ENCODE results near the gene FRYL.
"Not testable (repeated sequence)": the region's sequence is repeated elsewhere in the genome, so short reads cannot be mapped to it uniquely, and the experiment has no call there.

Gene FRYL

DNA sequence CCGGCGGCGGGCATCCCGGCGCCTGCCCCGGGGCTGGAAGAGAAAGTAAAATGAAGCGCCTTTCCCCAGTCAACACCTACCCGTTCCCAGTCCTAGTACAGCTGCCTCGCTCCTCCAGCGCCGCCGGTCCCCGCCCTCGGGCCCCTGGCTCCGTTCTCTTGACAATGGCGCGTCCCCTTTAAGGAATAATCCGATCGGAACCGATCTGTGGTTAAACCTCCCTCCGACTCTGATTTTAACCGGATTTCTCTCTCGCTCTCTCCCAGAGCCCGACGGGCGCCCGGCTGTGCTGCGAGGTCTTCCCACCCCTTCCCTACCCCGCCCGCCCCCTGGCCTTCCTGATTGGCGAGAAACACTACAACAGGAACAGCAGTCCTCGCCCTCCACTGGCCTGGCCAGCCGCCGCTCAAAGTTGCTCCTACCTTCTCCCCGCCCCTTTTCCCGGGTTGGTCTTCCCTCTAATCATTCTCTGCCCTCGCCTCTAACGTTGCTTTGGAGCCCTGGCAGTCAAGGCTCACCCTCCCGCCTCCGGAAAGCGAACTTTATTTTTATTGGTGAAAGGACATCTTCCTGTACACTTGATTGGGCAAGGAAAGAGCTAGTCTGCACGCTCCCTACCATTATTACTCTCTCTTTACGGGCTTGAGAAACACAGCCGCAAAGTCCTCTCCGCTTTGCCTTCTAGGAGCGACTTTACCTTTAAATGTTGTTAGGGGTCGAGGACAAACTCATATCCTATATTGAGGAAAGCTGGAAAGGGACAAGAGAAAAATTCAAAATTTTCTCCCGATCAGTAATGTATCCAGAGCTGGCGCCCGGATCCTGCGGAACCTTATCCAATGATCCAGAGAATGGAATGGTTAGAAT lies at the start of gene FRYL:
Gene FRYL (minus strand): TSS at position 282 of the 867 bp plus-strand sequence. CDS start 145,869 bp downstream, outside the sequence.
- DNase-seq: peak; percentile 83 to 92 (median 90)

DNA sequence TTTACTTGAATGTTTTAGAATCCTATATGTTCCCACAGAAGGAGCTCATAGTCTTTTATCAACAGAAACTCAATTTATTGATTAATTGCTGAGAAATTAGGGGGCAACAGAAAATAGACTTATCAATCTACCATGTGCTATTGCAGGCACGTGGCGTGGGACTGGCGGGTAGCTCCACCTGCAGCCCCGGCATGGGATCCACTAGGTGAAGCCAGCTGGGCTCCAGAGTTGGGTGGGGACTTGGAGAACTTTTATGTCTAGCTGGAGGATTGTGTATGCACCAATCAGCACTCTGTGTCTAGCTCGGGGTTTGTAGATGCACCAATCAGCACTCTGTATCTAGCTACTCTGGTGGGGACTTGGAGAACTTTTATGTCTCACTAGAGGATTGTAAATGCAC lies 47.5 kb upstream of the FRYL start:
- no peak for DNase-seq

DNA sequence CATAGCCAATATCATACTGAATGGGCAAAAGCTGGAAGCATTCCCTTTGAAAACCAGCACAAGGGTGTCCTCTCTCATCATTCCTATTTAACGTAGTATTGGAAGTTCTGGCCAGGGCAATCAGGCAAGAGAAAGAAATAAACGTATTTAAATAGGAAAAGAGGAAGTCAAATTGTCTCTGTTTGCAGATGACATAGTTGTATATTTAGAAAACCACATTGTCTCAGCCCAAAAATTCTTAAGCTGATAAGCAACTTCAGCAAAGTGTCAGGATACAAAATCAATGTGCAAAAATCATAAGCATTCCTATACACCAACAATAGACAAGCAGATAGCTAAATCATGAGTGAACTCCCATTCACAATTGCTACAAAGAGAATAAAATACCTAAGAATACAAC lies 41.4 kb upstream of the FRYL start:
- not testable (repeated sequence) for DNase-seq

DNA sequence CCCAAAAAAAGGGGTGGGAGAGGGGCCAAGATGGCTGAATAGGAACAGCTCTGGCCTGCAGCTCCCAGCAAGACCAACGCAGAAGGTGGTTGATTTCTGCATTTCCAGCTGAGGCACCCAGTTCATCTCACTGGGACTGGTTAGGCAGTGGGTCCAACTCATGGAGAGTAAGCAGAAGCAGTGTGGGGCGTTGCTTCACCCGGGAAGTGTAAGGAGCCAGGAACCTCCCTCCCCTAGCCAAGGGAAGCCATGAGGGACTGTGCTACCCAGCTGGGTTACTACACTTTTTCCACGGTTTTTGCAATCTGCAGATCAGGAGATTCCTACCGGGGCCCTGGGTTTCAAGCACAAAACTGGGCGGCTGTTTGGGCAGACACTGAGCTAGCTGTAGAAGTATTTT lies 36.9 kb upstream of the FRYL start:
- DNase-seq: no peak

DNA sequence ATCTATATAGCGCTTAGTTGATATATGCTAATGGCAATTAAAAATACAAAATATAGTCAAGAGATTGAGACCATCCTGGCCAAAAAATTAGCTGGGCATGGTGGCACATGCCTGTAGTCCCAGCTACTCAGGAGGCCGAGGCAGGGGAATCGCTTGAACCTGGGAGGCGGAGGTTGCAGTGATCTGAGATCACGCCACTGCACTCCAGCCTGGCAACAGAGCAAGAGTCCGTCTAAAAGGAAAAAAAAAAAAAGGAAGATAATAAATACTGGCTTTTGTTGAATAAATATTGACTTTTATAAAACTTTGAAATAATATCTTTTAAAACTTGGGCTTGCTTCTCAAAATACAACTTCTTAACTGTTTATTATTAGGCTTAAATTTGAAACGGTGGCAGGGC lies 36.2 kb upstream of the FRYL start:
- not testable (repeated sequence) for DNase-seq

DNA sequence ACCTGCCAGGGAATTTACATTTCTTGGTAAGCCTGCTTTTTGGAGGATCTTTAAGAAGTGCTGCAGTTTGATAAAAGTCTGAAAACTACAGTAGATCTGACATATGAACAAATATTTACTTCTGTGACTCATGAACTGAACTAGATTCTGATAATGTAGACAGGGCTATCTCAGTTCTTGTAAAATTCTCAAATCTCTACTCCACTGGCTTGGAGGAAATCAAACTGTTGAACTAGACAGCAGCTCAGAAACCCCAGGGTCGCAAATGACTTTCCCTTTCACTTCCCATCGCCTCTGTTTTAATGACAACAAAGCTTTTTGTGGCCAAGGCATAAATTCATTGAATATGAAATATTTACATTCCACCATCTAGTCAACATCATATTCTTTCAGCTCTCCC lies 35.4 kb upstream of the FRYL start:
- no peak for DNase-seq

DNA sequence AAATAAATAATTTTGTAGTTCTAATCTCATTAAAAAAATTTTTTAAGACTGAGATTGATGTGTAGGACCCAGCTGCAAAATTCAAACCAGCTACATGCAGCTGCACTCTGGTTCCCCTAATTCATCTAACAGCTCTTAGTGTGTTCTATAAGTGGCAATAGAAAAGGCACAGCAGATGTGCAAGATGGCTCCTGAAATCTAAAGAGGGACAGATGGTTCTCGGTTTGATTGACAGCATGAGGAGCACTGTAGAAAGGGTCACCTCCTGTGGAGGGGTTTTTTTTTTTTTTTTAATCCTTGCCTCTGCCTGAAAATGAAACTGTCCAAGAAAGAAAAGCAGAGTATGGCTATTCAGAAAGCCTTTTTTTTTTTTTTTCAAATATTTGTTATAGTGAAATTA lies 33.9 kb upstream of the FRYL start:
- no peak for DNase-seq

DNA sequence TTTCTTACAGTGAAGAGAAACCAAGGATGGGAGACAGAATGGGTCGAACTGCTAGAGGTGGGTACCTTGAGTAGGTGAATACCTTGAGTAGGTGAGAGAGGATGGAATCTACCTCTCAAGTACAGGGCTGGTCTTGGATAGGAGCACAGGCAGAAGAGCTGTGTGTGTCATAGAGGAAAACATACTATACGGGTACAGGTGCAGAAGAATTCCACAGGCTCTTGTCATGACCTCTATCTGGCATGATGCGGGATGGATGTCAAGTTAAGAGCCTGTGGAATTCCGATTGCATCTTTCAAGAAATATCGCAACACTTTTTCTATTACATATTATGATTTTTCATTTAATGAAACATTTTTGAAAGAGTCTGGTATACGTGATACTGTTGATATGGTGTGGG lies 32.8 kb upstream of the FRYL start:
- DNase-seq: no peak

DNA sequence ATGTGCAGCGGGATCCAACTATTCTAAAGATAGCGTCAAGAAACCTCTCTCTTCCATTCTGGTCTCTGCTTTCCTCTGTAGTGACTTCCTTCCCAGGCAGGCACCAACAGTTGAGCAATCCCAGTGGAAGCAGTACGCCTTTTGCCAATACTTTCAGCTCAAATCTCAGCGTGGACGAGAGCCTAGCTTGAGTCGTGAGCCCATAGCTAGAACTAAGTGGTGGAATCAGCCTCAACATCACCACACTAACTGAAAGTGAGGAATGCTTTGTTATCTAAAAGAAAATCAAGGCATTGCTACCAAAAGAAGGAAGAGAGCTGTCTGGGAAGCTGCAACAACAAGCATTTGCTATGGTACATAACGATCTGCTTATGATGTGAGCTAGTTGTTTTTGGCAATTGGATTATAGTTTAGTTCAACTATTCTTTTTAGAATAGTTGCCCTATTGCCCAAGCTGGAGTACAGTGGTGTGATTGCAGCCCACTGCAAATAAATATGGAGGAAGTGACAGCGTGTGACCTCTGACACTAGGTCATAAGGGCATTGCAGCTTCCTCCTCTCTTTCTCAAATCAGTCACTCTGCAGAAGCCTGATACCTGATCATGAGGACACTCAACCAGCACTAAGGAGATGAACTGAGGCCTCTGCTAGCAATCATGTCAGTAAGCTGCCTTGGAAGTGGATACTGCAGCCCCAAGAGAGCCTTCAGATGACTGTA lies 24.7 kb upstream of the FRYL start:
- DNase-seq: no peak

DNA sequence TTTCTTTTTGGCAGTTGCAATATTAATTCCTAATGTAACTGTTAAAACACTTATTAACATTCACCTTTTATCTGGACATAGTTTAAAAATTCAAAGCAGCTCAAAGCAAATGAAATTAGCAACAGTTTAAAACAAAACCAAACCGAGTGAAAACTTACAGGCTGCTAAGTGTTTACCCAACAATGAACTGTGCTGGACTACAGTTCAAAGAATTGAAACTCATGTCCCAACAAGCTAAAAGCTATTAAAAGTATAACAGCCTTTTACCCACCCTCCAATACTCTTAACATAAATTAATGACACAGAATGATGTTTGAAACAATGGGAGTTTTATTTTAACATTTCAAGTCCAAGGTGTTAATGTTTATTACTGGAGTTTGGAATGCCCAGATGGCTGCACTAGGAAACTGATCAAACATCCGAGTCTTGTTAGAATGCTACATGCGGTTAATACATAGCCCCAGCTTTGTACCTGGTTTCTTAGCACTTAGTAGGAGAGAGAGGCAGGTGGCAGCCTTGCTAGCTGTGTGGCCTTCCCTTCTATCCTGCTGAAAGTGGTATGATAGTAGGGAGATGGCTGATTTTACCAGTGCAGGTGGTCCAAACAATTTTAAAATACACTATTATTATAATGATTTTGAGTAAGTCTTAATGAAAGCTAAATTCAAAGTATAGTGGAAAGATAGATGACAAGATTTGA lies 21.1 kb upstream of the FRYL start:
- DNase-seq: no peak

DNA sequence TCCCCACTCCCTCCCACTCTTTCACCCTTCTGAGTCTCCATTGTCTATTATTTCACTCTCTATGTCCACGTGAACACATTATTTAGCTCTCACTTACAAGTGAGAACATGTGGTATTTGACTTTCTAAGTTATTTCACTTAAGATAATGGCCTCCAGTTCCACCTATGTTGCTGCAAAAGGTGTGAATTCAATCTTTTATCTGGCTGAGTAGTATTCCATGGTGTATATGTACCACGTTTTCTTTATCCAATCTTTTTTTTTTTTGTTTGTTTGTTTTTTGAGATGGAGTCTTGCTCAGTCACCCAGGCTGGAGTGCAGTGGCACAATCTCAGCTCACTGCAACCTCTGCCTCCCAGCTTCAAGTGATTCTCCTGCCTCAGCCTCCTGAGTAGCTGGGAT lies 20.1 kb upstream of the FRYL start:
- DNase-seq: not testable (repeated sequence)

DNA sequence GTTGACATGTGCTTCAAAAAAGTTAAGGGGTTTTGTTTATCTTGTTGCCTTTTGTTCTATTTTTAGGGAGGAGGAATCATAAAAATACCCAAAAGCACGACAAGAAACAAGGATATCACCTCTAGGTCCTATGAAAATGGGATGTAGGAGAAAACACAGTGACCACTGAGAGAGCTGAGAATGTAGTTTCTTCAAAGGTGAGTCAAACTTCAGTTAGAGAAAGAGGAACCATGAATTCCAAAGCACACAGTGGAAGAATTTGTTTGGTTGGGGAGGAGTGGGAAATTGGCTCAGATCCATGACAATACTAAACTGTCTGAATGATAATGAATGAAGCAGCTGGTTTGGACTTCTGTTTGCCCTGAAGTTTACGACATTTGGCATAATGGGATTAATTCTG lies 19.1 kb upstream of the FRYL start:
- DNase-seq: no peak

DNA sequence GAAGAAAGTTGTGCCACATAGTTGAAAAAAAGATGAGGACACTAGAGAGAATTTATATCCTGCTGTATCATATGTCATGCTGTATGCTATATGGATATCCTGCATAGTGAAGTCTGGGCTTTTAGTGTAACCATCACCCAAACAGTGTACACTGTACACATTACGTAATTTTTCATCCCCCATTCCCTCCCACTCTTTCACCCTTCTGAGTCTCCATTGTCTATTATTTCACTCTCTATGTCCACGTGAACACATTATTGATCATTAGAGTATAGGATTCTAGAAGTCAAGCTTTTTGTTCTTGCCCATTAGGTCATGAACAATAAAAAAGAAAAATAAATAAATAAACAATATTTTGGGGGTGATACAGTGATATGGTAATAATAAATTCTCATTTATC lies 18.0 kb upstream of the FRYL start:
- DNase-seq: no peak

DNA sequence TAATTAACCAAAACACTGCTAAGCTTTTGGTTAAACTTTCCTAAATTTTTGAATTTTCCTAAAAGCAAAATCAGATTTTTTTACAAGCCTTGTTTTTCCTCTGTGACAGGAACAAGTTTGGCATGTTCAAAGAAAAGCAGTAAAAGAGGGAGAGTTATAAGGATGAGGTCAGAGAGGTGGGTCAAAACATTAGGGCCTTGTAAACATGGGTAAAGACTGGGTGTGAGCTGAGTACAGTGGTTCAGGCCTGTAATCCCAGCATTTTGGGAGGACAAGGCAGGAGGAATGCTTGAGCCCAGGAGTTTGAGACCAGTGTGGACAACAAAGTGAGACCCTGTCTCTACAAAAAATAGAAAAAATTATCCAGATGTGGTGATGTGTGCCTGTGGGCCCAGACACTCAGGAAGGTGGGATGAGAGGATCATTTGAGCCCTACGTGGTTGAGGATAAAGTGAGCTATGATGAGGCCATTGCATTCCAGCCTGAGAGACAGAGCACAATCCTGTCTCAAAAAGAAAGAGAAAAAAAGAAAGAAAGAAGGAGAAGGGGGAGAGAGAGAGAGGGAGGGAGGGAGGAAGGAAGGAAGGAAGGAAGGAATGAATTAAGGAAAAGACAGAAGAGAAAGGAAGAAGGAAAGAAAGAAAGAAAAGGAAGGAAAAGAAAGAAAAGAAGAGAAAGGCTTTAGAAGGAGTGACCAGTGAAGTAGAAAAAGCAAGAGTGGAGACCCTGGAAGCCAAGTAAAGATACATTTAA lies 17.0 kb upstream of the FRYL start:
- no peak for DNase-seq

DNA sequence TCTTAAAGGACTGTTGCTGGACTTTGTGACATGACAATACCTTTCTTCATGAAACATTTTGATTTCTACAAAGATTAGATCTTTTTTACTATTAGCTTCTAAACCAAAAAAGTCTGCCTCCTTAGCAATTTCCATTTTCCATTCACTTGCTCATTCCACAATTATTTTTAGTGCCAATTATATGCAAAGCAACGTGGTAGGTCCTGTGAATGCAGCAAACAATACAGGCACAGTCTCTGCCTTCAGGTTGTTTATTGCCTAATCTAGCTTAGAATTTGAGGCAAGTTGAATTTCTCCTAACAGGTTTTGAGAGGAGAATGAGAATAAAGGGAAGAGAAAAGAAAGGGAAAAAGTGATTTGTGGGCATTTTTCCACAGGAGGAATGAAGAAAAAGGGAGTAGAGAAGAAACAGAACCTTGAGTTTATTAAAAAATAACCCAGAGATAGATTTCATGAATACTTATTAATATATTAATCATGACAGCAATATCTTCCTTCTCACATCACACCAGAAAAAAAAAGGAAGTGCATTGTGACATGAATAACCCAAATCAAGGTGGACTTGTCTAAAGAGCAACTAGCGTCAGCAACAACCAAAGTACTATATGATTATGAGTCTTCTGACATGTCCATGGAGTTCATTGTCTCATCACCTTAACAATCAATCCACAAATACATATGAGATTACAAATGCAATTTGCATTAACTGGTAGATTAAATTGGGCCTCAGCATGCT lies 16.3 kb upstream of the FRYL start:
- DNase-seq: no peak

DNA sequence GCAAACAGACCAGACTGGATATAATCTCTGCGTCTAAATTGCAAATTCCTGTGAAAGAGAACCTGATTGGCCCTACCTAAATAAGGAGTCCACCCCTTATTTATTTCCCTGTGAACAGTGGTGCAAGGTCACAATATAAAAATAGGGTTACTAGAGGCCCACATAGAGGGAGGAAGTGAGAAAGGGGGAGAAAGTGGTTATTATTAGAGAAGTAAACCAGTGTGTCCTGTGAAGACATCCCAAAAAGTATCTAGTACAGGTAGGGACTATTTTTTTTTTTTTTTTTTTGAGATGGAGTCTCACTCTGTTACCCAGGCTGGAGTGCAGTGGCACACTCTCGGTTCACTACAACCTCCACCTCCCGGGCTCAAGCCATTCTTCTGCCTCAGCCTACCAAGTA lies 15.0 kb upstream of the FRYL start:
- DNase-seq: no peak

DNA sequence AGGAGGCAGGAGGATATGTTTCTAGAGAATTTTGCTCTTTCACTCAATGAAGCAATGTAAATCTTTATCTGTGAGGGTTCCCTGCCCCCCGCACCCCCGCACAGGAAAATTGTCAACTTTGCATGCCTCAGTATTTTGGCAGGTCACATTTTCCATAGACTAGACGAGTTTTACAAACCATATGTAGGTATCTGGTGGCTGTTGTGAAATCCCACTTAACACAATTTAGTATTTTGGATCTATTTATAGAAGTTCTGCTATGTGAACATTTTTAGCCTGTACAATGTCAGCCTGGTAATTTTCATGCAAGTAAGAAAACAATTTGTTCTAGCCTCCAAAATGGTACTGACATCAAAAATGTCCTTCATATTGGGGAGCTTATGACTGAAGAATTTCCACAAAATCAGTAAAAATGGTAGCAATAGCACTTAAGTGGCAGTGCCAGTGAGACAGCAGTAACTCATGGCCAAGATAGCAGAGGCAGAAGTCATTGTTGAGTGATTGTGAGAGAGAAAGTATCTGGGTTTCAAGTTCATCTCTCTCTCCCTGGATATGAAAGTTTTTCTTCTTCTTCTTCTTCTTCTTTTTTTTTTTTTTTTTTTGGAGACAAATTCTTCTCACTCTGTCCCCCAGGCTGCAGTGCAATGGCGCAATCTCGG lies 12.4 kb upstream of the FRYL start:
- DNase-seq: no peak

DNA sequence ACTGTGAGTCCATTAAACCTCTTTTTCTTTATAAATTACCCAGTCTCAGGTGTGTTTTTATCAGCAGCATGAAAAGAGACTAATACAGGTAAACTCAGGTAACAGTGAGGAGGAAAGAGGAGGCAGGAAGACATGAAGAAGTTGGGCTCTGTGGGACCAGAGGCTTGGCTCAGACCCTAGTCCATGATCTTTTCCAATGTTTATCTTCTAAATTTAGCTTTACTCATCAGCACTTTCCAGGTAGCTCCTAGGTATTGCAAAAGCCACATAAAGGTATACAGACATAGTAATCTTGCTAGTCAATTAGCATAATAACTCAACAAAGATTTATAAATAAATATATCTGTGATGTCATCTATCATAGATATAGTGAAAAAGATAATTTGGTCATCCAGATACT lies 11.2 kb upstream of the FRYL start:
- DNase-seq: no peak

DNA sequence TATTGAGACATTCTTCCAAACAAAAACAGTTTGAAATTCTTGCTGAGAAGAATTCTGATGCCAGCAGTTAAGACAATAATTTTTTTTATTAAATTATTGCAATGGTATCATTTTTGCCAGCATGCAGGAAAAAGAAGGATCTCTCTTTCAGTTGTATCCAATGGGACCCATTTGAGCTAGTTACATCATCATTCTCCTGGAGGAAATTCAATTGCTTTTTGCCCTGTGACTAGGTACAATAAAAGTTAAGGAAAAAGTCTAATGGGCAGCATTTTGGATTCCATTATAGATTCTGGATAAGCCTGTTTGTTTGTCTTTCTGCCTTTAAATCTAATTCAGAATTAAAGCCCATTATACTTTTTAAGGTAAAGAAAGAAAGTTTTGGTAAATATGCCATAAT lies 10.5 kb upstream of the FRYL start:
- DNase-seq: no peak

DNA sequence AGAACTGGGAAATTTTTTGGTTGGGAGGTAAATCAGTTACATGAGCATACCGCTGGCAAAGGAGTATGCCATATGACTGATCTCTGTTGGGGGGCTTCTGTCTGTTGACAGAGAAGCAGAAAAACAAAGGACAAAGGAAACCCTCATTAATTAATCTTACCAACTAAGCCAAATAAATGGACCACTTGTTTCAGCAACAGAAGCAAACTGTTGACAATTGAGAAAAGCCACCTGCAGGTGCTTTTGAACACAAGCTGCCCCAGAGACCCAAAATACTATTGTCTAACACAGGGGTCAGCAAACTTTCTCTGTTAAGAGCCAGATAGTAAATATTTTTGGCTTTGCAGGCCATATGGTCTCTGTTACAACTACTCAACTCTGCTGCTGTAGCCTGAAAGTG lies 7.0 kb upstream of the FRYL start:
- DNase-seq: no peak

DNA sequence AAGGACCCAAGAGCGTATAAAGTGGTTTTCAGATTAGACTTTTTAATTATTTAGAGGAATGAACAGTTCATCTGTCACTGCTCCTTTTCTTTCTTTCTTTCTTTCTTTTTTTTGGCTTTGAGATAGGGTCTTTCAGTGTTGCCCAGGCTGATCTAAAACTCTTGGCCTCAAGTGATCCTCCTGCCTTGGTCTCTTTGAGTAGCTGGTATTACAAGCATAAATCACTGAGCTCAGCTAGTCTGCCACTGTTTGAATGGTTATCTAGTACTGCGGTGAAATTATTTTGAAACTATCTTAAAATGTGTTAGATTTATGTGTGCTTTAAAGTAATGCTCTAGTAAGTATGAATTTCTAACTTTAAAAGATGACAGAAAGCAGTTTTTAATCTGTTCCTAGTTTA lies 6.5 kb upstream of the FRYL start:
- no peak for DNase-seq

DNA sequence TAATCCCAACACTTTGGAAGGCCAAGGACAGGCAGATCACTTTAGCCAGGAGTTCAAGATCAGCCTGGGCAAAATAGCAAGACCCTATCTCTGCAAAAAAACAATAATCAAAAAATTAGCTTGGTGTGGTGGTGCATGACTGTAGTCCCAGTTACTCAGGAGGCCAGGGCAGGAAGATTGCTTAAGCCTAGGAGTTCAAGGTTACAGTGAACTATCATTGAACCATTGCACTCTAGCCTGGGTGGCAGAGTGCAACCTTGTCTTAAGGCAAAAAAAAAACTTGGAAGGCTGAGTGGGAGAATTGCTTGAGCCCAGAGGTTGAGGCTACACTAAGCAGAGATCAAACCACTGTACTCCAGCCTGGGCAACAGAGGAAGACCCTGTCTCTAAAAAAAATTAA lies 5.2 kb upstream of the FRYL start:
- no peak for DNase-seq
